ENCODE results near the gene LRRC9.
"Not testable (repeated sequence)": the region's sequence is repeated elsewhere in the genome, so short reads cannot be mapped to it uniquely, and the experiment has no call there.

The LRRC9 gene

GRCh38 chr14:60095231-60095630 lies 175.3 kb downstream of the LRRC9 start:
- H3K27me3 ChIP-seq (ENCODE audit: insufficient read depth, low read length, poor library complexity) = no peaks in the 10 kb centered on the region
- peaks cover 5% of the 10 kb centered on the region for H3K4me1 ChIP-seq (ENCODE audit: control insufficient read depth, low read depth, low read length)
- H3K27ac ChIP-seq (ENCODE audit: low read depth, low read length) = no peak overlapping the region
- H2BK15ac ChIP-seq (replicated peaks; ENCODE audit: low read depth) = no peak overlapping the region
- H3K4me3 ChIP-seq (ENCODE audit: low read length) = no peak overlapping the region
- no peak overlapping the region for H2AK5ac ChIP-seq (ENCODE audit: low read length)
- H3K9ac ChIP-seq (ENCODE audit: low read length) = no peak overlapping the region
- no peak overlapping the region for H4K5ac ChIP-seq (ENCODE audit: low read length)
- H4K8ac ChIP-seq (ENCODE audit: low read depth, low read length) = no peak overlapping the region
- H2BK5ac ChIP-seq (ENCODE audit: low read length) = no peak overlapping the region
- H3K36me3 ChIP-seq (ENCODE audit: control insufficient read depth, insufficient read depth, low read length) = no peaks in the 10 kb centered on the region
- no peak overlapping the region for H3K18ac ChIP-seq (ENCODE audit: low read length)
- H3K4me2 ChIP-seq (ENCODE audit: low read length) = no peak overlapping the region
- H3K56ac ChIP-seq (ENCODE audit: low read length) = no peak overlapping the region
- no peak overlapping the region for H3K23ac ChIP-seq (ENCODE audit: low read length)
- H3K79me1 ChIP-seq (ENCODE audit: low read length) = peaks cover 10% of the 10 kb centered on the region
- no peak for DNase-seq
- H3K4ac ChIP-seq (ENCODE audit: low read depth, low read length) = no peak overlapping the region
- peaks cover 51% of the 10 kb centered on the region for H3K79me2 ChIP-seq (ENCODE audit: control insufficient read depth, insufficient read depth, low read length)
- H2BK120ac ChIP-seq (ENCODE audit: low read depth, low read length) = no peak overlapping the region

DNA sequence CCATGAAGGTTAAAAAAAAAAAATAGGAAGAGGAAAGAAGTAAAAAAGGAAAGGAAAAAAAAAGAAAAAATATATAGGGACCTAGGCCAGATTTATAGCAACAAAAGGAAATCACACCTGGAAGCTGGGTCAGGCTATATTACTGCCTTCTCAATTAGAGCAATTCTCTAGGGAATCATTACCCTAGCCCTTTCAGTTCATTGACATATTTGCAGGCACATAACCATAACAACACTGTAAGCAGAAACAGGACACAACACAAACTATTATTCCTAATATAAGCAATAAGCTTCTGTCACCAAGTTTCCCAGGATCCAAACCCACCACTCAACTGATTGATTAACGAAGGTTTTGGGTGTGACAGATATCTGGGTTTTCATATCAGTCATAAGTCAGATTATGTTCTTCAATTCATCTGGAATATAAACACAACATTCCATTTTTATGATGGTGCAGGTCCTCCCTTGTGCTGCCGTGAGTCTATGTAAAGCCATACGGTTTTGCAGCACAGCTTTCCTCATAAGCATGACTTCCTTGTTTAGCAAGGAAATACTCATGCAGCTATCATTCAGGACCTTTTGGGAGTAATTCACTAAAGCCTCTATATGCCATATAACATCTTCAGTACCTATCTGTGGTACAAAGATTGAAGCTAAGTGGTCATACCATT lies 176.0 kb downstream of the LRRC9 start:
- no peak overlapping the region for H3K56ac ChIP-seq (ENCODE audit: low read length)
- peaks cover 5% of the 10 kb centered on the region for H3K4me1 ChIP-seq (ENCODE audit: control insufficient read depth, low read depth, low read length)
- no peak overlapping the region for H3K23ac ChIP-seq (ENCODE audit: low read length)
- H4K5ac ChIP-seq (ENCODE audit: low read length) = no peak overlapping the region
- H2BK5ac ChIP-seq (ENCODE audit: low read length) = no peak overlapping the region
- H2BK120ac ChIP-seq (ENCODE audit: low read depth, low read length) = no peak overlapping the region
- H3K4me3 ChIP-seq (ENCODE audit: low read length) = no peak overlapping the region
- no peak for DNase-seq
- no peak overlapping the region for H2AK5ac ChIP-seq (ENCODE audit: low read length)
- no peak overlapping the region for H4K8ac ChIP-seq (ENCODE audit: low read depth, low read length)
- H3K36me3 ChIP-seq (ENCODE audit: control insufficient read depth, insufficient read depth, low read length) = no peaks in the 10 kb centered on the region
- H3K27me3 ChIP-seq (ENCODE audit: insufficient read depth, low read length, poor library complexity) = no peaks in the 10 kb centered on the region
- no peak overlapping the region for H3K27ac ChIP-seq (ENCODE audit: low read depth, low read length)
- no peak overlapping the region for H3K4me2 ChIP-seq (ENCODE audit: low read length)
- no peak overlapping the region for H3K4ac ChIP-seq (ENCODE audit: low read depth, low read length)
- WGBS (ENCODE audit: extremely low coverage, insufficient coverage, low lambda C conversion rate) = no CpG with 5 or more reads among the region's 3 CpGs
- H2BK15ac ChIP-seq (replicated peaks; ENCODE audit: low read depth) = no peak overlapping the region
- no peak overlapping the region for H3K9ac ChIP-seq (ENCODE audit: low read length)
- peaks cover 53% of the 10 kb centered on the region for H3K79me2 ChIP-seq (ENCODE audit: control insufficient read depth, insufficient read depth, low read length)
- no peak overlapping the region for H3K18ac ChIP-seq (ENCODE audit: low read length)
- peaks cover 10% of the 10 kb centered on the region for H3K79me1 ChIP-seq (ENCODE audit: low read length)

DNA sequence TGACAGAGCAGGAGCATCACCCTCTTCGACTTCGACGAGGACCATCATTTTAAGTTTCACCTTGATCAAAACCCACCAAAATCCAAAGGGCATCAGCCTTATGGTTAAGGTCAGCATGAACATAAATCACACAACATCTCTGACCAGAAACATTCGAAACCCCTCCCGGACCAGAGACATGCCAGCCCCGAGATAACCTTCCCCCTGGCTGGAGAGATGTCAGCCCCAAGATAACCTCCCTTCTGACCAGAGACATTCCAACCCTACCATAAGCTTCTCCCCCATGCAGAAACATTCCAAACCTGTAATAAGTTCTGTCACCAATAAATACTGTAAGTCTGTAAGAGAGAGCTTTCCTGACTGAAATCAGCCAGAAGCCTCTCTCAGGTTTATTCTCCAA lies 178.0 kb downstream of the LRRC9 start:
- H3K56ac ChIP-seq (ENCODE audit: low read length) = no peak overlapping the region
- H2BK120ac ChIP-seq (ENCODE audit: low read depth, low read length) = no peak overlapping the region
- H3K4me2 ChIP-seq (ENCODE audit: low read length) = no peak overlapping the region
- H3K79me2 ChIP-seq (ENCODE audit: control insufficient read depth, insufficient read depth, low read length) = peaks cover 51% of the 10 kb centered on the region
- peaks cover 5% of the 10 kb centered on the region for H3K4me1 ChIP-seq (ENCODE audit: control insufficient read depth, low read depth, low read length)
- H2BK15ac ChIP-seq (replicated peaks; ENCODE audit: low read depth) = no peak overlapping the region
- no peaks in the 10 kb centered on the region for H3K27me3 ChIP-seq (ENCODE audit: insufficient read depth, low read length, poor library complexity)
- no peak overlapping the region for H2AK5ac ChIP-seq (ENCODE audit: low read length)
- H3K36me3 ChIP-seq (ENCODE audit: control insufficient read depth, insufficient read depth, low read length) = no peaks in the 10 kb centered on the region
- H3K18ac ChIP-seq (ENCODE audit: low read length) = no peak overlapping the region
- H2BK5ac ChIP-seq (ENCODE audit: low read length) = no peak overlapping the region
- no peak overlapping the region for H3K9ac ChIP-seq (ENCODE audit: low read length)
- H4K8ac ChIP-seq (ENCODE audit: low read depth, low read length) = no peak overlapping the region
- H3K79me1 ChIP-seq (ENCODE audit: low read length) = peaks cover 10% of the 10 kb centered on the region
- no CpG with 5 or more reads among the region's 6 CpGs for WGBS (ENCODE audit: extremely low coverage, insufficient coverage, low lambda C conversion rate)
- H3K27ac ChIP-seq (ENCODE audit: low read depth, low read length) = no peak overlapping the region
- H4K5ac ChIP-seq (ENCODE audit: low read length) = no peak overlapping the region
- no peak overlapping the region for H3K4ac ChIP-seq (ENCODE audit: low read depth, low read length)
- no peak for DNase-seq
- no peak overlapping the region for H3K4me3 ChIP-seq (ENCODE audit: low read length)
- no peak overlapping the region for H3K23ac ChIP-seq (ENCODE audit: low read length)

DNA sequence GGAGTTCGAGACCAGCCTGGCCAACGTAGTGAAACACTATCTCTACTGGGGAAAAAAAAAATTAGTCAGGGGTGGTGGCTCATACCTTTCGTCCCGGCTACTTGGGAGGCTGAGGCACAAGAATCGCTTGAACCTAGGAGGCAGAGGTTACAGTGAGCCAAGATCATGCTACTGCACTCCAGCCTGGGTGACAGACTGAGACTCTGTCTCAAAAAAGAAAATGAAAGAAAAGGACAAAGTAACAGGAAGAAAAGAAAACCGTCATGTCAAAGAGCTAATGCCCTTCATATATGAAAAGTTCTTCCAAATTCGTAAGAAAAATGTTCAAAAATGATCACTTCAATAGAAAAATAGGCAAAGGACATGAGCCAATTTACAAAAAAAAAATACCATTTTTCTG lies 179.9 kb downstream of the LRRC9 start:
- Histone ChIP-seq H3K79me2 (ENCODE audit: control insufficient read depth, insufficient read depth, low read length) (peaks cover 46% of the 10 kb centered on the region), H3K79me1 (ENCODE audit: low read length) (peaks cover 12% of the 10 kb centered on the region)
- H4K8ac ChIP-seq (ENCODE audit: low read depth, low read length); H3K4me3 ChIP-seq (ENCODE audit: low read length); H4K5ac ChIP-seq (ENCODE audit: low read length); H3K4ac ChIP-seq (ENCODE audit: low read depth, low read length); H3K9ac ChIP-seq (ENCODE audit: low read length); H2AK5ac ChIP-seq (ENCODE audit: low read length); H3K36me3 ChIP-seq (ENCODE audit: control insufficient read depth, insufficient read depth, low read length); H2BK15ac ChIP-seq (replicated peaks; ENCODE audit: low read depth); H3K4me2 ChIP-seq (ENCODE audit: low read length); H2BK5ac ChIP-seq (ENCODE audit: low read length); H3K56ac ChIP-seq (ENCODE audit: low read length); H3K27ac ChIP-seq (ENCODE audit: low read depth, low read length); H3K23ac ChIP-seq (ENCODE audit: low read length); DNase-seq; H3K4me1 ChIP-seq (ENCODE audit: control insufficient read depth, low read depth, low read length); H2BK120ac ChIP-seq (ENCODE audit: low read depth, low read length); H3K27me3 ChIP-seq (ENCODE audit: insufficient read depth, low read length, poor library complexity); H3K18ac ChIP-seq (ENCODE audit: low read length): not testable (repeated sequence)
- no CpG with 5 or more reads among the region's 7 CpGs for WGBS (ENCODE audit: extremely low coverage, insufficient coverage, low lambda C conversion rate)

- Histone ChIP-seq H3K36me3 (ENCODE audit: control insufficient read depth, insufficient read depth, low read length) (no peaks in the 10 kb centered on the region), H3K4me2 (ENCODE audit: low read length) (no peak overlapping the region), H3K4me1 (ENCODE audit: control insufficient read depth, low read depth, low read length) (no peaks in the 10 kb centered on the region), H3K27ac (ENCODE audit: low read depth, low read length) (no peak overlapping the region), H3K4me3 (ENCODE audit: low read length) (no peak overlapping the region), H2BK5ac (ENCODE audit: low read length) (no peak overlapping the region), H2AK5ac (ENCODE audit: low read length) (no peak overlapping the region), H4K5ac (ENCODE audit: low read length) (no peak overlapping the region), H3K79me2 (ENCODE audit: control insufficient read depth, insufficient read depth, low read length) (peaks cover 35% of the 10 kb centered on the region), H3K56ac (ENCODE audit: low read length) (no peak overlapping the region), H3K27me3 (ENCODE audit: insufficient read depth, low read length, poor library complexity) (no peaks in the 10 kb centered on the region), H3K79me1 (ENCODE audit: low read length) (peaks cover 13% of the 10 kb centered on the region), H3K18ac (ENCODE audit: low read length) (no peak overlapping the region), H3K9ac (ENCODE audit: low read length) (no peak overlapping the region), H2BK120ac (ENCODE audit: low read depth, low read length) (no peak overlapping the region), H4K8ac (ENCODE audit: low read depth, low read length) (no peak overlapping the region), H3K23ac (ENCODE audit: low read length) (no peak overlapping the region), H2BK15ac (replicated peaks; ENCODE audit: low read depth) (no peak overlapping the region), H3K4ac (ENCODE audit: low read depth, low read length) (no peak overlapping the region)
- no CpG with 5 or more reads among the region's 1 CpG for WGBS (ENCODE audit: extremely low coverage, insufficient coverage, low lambda C conversion rate)
- no peak for DNase-seq
Measured at GRCh38 chr14:60101786-60102185, 181.8 kb downstream of the LRRC9 start.

DNA sequence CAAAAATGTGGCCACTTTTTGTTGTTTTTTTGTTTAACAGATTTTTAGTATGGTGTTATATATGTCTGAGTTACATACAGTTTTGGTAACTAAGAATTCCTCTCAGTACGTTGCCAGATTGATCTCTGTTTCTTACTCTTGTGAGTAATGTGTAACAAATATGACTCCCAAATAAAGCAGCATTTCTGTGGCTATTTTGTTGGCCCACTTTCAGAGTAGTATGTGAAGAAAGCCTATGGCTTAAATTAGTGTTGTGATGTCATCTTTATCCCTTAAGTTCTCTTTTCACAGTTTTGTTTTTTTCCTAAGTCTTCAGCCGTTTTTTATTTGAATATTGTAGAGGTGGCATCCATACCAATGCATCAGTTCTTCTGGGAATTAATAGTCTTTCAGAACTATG lies 182.4 kb downstream of the LRRC9 start:
- Histone ChIP-seq H3K79me2 (ENCODE audit: control insufficient read depth, insufficient read depth, low read length) (peaks cover 32% of the 10 kb centered on the region), H4K5ac (ENCODE audit: low read length) (no peak overlapping the region), H3K27me3 (ENCODE audit: insufficient read depth, low read length, poor library complexity) (no peaks in the 10 kb centered on the region), H3K4me2 (ENCODE audit: low read length) (no peak overlapping the region), H3K23ac (ENCODE audit: low read length) (no peak overlapping the region), H3K4me3 (ENCODE audit: low read length) (no peak overlapping the region), H2BK120ac (ENCODE audit: low read depth, low read length) (no peak overlapping the region), H3K4ac (ENCODE audit: low read depth, low read length) (no peak overlapping the region), H3K56ac (ENCODE audit: low read length) (no peak overlapping the region), H3K18ac (ENCODE audit: low read length) (no peak overlapping the region), H2AK5ac (ENCODE audit: low read length) (no peak overlapping the region), H3K4me1 (ENCODE audit: control insufficient read depth, low read depth, low read length) (no peaks in the 10 kb centered on the region), H3K9ac (ENCODE audit: low read length) (no peak overlapping the region), H4K8ac (ENCODE audit: low read depth, low read length) (no peak overlapping the region), H3K79me1 (ENCODE audit: low read length) (peaks cover 13% of the 10 kb centered on the region), H2BK5ac (ENCODE audit: low read length) (no peak overlapping the region), H3K36me3 (ENCODE audit: control insufficient read depth, insufficient read depth, low read length) (no peaks in the 10 kb centered on the region), H3K27ac (ENCODE audit: low read depth, low read length) (no peak overlapping the region), H2BK15ac (replicated peaks; ENCODE audit: low read depth) (no peak overlapping the region)
- no peak for DNase-seq
- no CpG with 5 or more reads among the region's 2 CpGs for WGBS (ENCODE audit: extremely low coverage, insufficient coverage, low lambda C conversion rate)
